Dermis blood vessel endothelial cell (primary cell): ENCODE data around the gene WDR91. TPM values are rescaled to one million over a fixed set of nuclear protein-coding genes. Genes with fewer than 3 reads are reported as not detected.
A peak's percentile ranks its signal among the peaks of the same experiment; 100 is the strongest.
"Not testable (repeated sequence)": the region's sequence is repeated elsewhere in the genome, so short reads cannot be mapped to it uniquely, and the experiment has no call there.

Experiments used
- DNase-seq: peaks from one replicate; pipeline ENCODE4 v3.0.0; 2010
- total RNA-seq: library from RNA; depleted of rRNA; stranded (reverse); fragments of >200 nt; gene quantifications from 2 replicates; pipeline ENCODE4 v1.2.3, GENCODE V29; 2014

The WDR91 gene
- total RNA-seq, 1 donor from 2014 or later: 5.3 TPM

GRCh38 chr7:135233570-135233969, 22.2 kb upstream of the WDR91 start, which contains the start of gene STRA8:
Gene STRA8 (plus strand): TSS chr7:135233838. CDS start chr7:135240525, 6,687 bp downstream.
- no peak for DNase-seq

GRCh38 chr7:135232720-135233119, 21.4 kb upstream of the WDR91 start:
- DNase-seq: no peak

- DNase-seq: no peak
These were observed 20.8 kb upstream of the WDR91 start for GRCh38 chr7:135232087-135232486.

GRCh38 chr7:135231686-135232085, 20.4 kb upstream of the WDR91 start:
- no peak for DNase-seq

GRCh38 chr7:135224027-135224426, 12.7 kb upstream of the WDR91 start:
- no peak for DNase-seq

GRCh38 chr7:135217645-135218509, 6.6 kb upstream of the WDR91 start:
- DNase-seq: no peak

GRCh38 chr7:135215698-135216097, 4.4 kb upstream of the WDR91 start:
- DNase-seq: no peak

- no peak for DNase-seq
These were observed 3.9 kb upstream of the WDR91 start for GRCh38 chr7:135215180-135215579.

GRCh38 chr7:135213831-135214230, 2.5 kb upstream of the WDR91 start:
- no peak for DNase-seq

- DNase-seq: not testable (repeated sequence)
These were observed 790 bp upstream of the WDR91 start for GRCh38 chr7:135211946-135212685.

- DNase-seq: peak; percentile 40
These were observed 493 bp downstream of the WDR91 start for GRCh38 chr7:135210888-135211178.

GRCh38 chr7:135209225-135209834, 2.0 kb downstream of the WDR91 start:
- DNase-seq: no peak

- no peak for DNase-seq
These were observed 3.1 kb downstream of the WDR91 start for GRCh38 chr7:135208102-135208793.

- no peak for DNase-seq
These were observed 3.8 kb downstream of the WDR91 start for GRCh38 chr7:135207406-135208101.

GRCh38 chr7:135206941-135207391, 4.4 kb downstream of the WDR91 start:
- DNase-seq: no peak

- no peak for DNase-seq
These were observed 5.5 kb downstream of the WDR91 start for GRCh38 chr7:135205850-135206249.

GRCh38 chr7:135204876-135205275, 6.5 kb downstream of the WDR91 start:
- DNase-seq: no peak

GRCh38 chr7:135204341-135204749, 7.0 kb downstream of the WDR91 start:
- DNase-seq: peak; percentile 17

GRCh38 chr7:135201350-135201749, 10.0 kb downstream of the WDR91 start:
- no peak for DNase-seq

GRCh38 chr7:135200821-135201331, 10.4 kb downstream of the WDR91 start:
- DNase-seq: no peak

GRCh38 chr7:135199439-135199838, 11.9 kb downstream of the WDR91 start:
- DNase-seq: no peak
